H4 (cell line): ENCODE results near the gene BRD3OS. TPM values are rescaled to one million over a fixed set of nuclear protein-coding genes. Genes with fewer than 3 reads are reported as not detected.

Experiments used
- DNase-seq: peaks from one replicate; pipeline ENCODE4 v3.0.0-alpha.2; 2015; ENCODE audit warnings: low spot score
- total RNA-seq: library from RNA; depleted of rRNA; stranded (reverse); fragments of >200 nt; shearing (Covaris generic); gene quantifications from 2 replicates; pipeline ENCODE4 v1.2.3, GENCODE V29; 2014; rRNA removed

The BRD3OS gene
- total RNA-seq: 23.1 and 26.4 TPM in 2 replicates

- DNase-seq: peak; percentile 97
Observed at GRCh38 chr9:134024828-134025605, at the start of gene BRD3OS. Gene BRD3OS (plus strand): TSS chr9:134025481. CDS start chr9:134026748, 1,267 bp downstream.

GRCh38 chr9:133975511-133975910, 49.8 kb upstream of the BRD3OS start:
- DNase-seq: no peak

- DNase-seq: no peak
Observed at GRCh38 chr9:133976191-133976861, 49.0 kb upstream of the BRD3OS start.

GRCh38 chr9:133976887-133977286, 48.4 kb upstream of the BRD3OS start:
- DNase-seq: no peak

- DNase-seq: no peak
Observed at GRCh38 chr9:133977421-133978201, 47.7 kb upstream of the BRD3OS start.

GRCh38 chr9:133978226-133978898, 46.9 kb upstream of the BRD3OS start:
- no peak for DNase-seq

- no peak for DNase-seq
Observed at GRCh38 chr9:133978899-133979272, 46.4 kb upstream of the BRD3OS start.

- DNase-seq: no peak
Observed at GRCh38 chr9:133979273-133979920, 45.9 kb upstream of the BRD3OS start.

- no peak for DNase-seq
Observed at GRCh38 chr9:133979921-133980863, 45.1 kb upstream of the BRD3OS start.

- DNase-seq: no peak
Observed at GRCh38 chr9:133980864-133981588, 44.3 kb upstream of the BRD3OS start.

- no peak for DNase-seq
Observed at GRCh38 chr9:133981589-133981957, 43.7 kb upstream of the BRD3OS start.

GRCh38 chr9:133981958-133982681, 43.2 kb upstream of the BRD3OS start:
- no peak for DNase-seq

- DNase-seq: no peak
Observed at GRCh38 chr9:133982971-133983720, 42.1 kb upstream of the BRD3OS start.

- no peak for DNase-seq
Observed at GRCh38 chr9:133986061-133986460, 39.2 kb upstream of the BRD3OS start.

- no peak for DNase-seq
Observed at GRCh38 chr9:133986774-133987445, 38.4 kb upstream of the BRD3OS start.

GRCh38 chr9:133987446-133987788, 37.9 kb upstream of the BRD3OS start:
- no peak for DNase-seq

GRCh38 chr9:133987946-133988665, 37.2 kb upstream of the BRD3OS start:
- no peak for DNase-seq
